Measurements from ENCODE around the gene TTC3. TPM values are rescaled to one million over a fixed set of nuclear protein-coding genes. Genes with fewer than 3 reads are reported as not detected.

The TTC3 gene
- total RNA-seq, 1 donor from 2014 or later: 235 TPM

DNA sequence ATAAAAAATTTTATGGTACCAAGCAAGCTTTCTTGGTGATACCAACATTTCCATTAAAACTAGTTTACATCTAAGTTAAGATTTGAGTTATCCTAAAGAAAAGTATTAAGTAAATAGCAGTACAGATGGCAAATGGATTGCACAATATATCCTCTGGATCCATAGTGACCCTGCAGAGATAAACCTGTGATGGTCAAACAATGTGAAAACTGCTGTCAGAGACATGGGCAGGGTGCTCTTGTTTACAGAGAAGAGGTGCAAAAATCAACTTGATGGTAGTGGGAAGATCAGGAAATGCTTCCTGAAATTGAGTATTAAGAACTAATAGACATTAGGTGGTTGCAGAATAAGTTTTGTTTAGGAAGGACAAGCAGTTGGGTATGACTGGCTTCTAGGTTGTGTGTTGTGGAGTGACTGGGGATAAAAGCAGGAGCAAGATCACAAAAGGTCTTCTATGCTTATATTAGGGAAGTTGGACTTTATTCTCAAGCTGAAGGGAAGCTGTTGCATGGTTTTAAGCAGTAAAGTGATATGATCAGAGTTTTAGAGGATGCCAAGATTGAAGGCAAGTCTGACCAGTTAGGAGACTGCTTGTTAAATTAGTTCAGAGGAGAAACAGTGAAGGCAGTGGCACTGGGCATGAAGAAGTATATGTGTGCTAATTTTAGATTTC is 9.9 kb downstream of the TTC3 start:
- Mint-ChIP-seq H3K9me3 (ENCODE audit: unreplicated experiment) (peaks cover 3% of the 10 kb centered on the region), H3K36me3 (ENCODE audit: unreplicated experiment) (peaks cover 3% of the 10 kb centered on the region), H3K4me1 (ENCODE audit: low read depth, unreplicated experiment) (peaks cover 4% of the 10 kb centered on the region), H3K4me3 (ENCODE audit: unreplicated experiment) (no peak overlapping the region), H3K27ac (ENCODE audit: unreplicated experiment) (no peak overlapping the region), H3K27me3 (ENCODE audit: unreplicated experiment) (no peaks in the 10 kb centered on the region)
- TF ChIP-seq CTCF (IDR thresholded peaks at IDR 0.05; ENCODE audit: partially characterized antibody, unreplicated experiment): no peak
- DNase-seq: no peak

DNA sequence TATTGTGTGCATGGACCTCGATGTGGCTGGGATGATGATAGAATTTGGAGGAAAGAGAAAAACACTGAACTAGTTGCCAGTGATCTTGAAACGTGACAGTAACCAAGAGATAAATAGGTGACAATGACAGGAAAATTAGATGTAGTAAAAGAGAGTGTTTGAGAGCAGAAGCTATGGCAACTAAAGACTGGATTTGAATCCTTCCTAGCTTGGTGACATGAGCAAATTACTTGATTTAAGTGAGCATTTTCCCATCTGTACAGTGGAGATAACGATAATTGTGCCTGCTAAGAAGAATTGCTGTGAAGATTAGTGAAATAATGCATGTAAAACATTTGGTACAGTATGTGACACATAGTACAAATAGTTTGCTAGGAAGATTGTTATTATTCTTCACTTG is 12.7 kb downstream of the TTC3 start:
- DNase-seq: no peak
- no peak overlapping the region for H3K27ac Mint-ChIP-seq (ENCODE audit: unreplicated experiment)
- peaks cover 2% of the 10 kb centered on the region for H3K9me3 Mint-ChIP-seq (ENCODE audit: unreplicated experiment)
- no peaks in the 10 kb centered on the region for H3K27me3 Mint-ChIP-seq (ENCODE audit: unreplicated experiment)
- no peaks in the 10 kb centered on the region for H3K36me3 Mint-ChIP-seq (ENCODE audit: unreplicated experiment)
- no peak overlapping the region for H3K4me3 Mint-ChIP-seq (ENCODE audit: unreplicated experiment)
- no peak for TF ChIP-seq CTCF (IDR thresholded peaks at IDR 0.05; ENCODE audit: partially characterized antibody, unreplicated experiment)
- no peaks in the 10 kb centered on the region for H3K4me1 Mint-ChIP-seq (ENCODE audit: low read depth, unreplicated experiment)

- DNase-seq: no peak
- Mint-ChIP-seq H3K9me3 (ENCODE audit: unreplicated experiment) (peaks cover 2% of the 10 kb centered on the region), H3K27me3 (ENCODE audit: unreplicated experiment) (no peaks in the 10 kb centered on the region), H3K27ac (ENCODE audit: unreplicated experiment) (no peak overlapping the region), H3K36me3 (ENCODE audit: unreplicated experiment) (no peaks in the 10 kb centered on the region), H3K4me3 (ENCODE audit: unreplicated experiment) (no peak overlapping the region), H3K4me1 (ENCODE audit: low read depth, unreplicated experiment) (no peaks in the 10 kb centered on the region)
- no peak for TF ChIP-seq CTCF (IDR thresholded peaks at IDR 0.05; ENCODE audit: partially characterized antibody, unreplicated experiment)
Observed at GRCh38 chr21:37087188-37087587, 14.1 kb downstream of the TTC3 start.

- H3K4me1 Mint-ChIP-seq (ENCODE audit: low read depth, unreplicated experiment): no peaks in the 10 kb centered on the region
- no peak for TF ChIP-seq CTCF (IDR thresholded peaks at IDR 0.05; ENCODE audit: partially characterized antibody, unreplicated experiment)
- no peak overlapping the region for H3K4me3 Mint-ChIP-seq (ENCODE audit: unreplicated experiment)
- DNase-seq: no peak
- H3K36me3 Mint-ChIP-seq (ENCODE audit: unreplicated experiment): no peaks in the 10 kb centered on the region
- peaks cover 2% of the 10 kb centered on the region for H3K9me3 Mint-ChIP-seq (ENCODE audit: unreplicated experiment)
- H3K27me3 Mint-ChIP-seq (ENCODE audit: unreplicated experiment): no peaks in the 10 kb centered on the region
- H3K27ac Mint-ChIP-seq (ENCODE audit: unreplicated experiment): no peak overlapping the region
Observed at GRCh38 chr21:37088186-37088735, 15.2 kb downstream of the TTC3 start.

DNA sequence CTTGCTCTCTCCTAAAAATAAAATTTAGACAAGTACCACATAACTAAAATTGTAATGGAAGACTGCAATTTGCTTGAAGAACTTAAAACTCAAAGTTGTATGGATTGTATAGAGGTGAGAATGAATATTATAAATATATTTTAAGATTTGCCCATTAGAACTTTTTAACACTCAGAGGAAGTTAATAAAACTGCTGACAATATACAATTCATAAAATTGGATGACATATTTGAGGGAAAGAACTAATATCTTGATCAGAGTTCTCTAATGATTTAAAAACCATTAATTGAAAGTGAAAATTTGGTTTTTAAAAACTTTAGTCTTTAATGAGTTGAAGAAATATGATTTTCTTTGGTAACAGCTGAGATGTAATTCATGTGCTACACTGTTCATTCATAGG is 20.9 kb downstream of the TTC3 start:
- Mint-ChIP-seq H3K4me1 (ENCODE audit: low read depth, unreplicated experiment) (peaks cover 8% of the 10 kb centered on the region), H3K4me3 (ENCODE audit: unreplicated experiment) (no peak overlapping the region), H3K36me3 (ENCODE audit: unreplicated experiment) (no peaks in the 10 kb centered on the region), H3K27me3 (ENCODE audit: unreplicated experiment) (no peaks in the 10 kb centered on the region), H3K9me3 (ENCODE audit: unreplicated experiment) (no peaks in the 10 kb centered on the region), H3K27ac (ENCODE audit: unreplicated experiment) (no peak overlapping the region)
- DNase-seq: no peak
- TF ChIP-seq CTCF (IDR thresholded peaks at IDR 0.05; ENCODE audit: partially characterized antibody, unreplicated experiment): no peak

All from glutamatergic neuron (in vitro differentiated cells).